C4-2B (cell line): ENCODE measurements around the gene TSPEAR.

Experiments
- H3K27ac ChIP-seq: fragments of 450-650 bp; 2 replicates; pipeline ENCODE4 v1.5.1; 2017
- ZFX ChIP-seq: fragments of 450-650 bp; IDR thresholded peaks from 2 replicates; pipeline ENCODE4 v1.6.1; 2017
- TF ChIP-seq, protein P1 (sequence below): fragments of 450-650 bp; conservative IDR thresholded peaks from 2 replicates; pipeline ENCODE4 v1.5.1; 2017; ENCODE audit warnings: mild to moderate bottlenecking

The TSPEAR gene

DNA sequence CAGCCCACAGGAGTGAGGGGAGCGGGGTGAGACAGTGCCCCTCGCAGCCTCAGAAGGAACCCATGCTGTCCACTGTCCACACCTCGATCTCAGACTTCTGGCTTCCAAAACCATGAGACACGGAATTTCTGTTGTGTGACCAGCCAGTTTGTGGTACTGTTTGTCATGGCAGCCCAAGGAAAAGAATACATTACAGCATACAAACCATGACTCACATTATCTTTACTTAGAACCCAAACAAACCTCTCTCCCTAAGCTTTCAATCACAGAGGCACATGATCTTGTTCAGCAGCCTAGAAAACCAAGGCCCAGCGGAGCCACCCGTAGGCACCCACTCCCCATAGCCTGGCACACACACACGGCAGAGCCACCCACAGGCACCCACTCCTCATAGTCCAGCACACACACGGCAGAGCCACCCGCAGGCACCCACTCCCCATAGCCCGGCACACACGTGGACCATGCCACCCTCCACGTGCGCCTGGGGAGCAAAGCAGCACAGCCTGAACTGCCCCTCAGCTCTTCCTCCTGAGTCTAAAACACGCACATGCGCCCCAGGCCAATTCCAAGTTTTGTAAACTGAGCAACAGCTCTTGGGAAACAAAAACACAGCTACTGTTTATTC is 138.3 kb downstream of the TSPEAR start:
- TF ChIP-seq, protein P1, sequence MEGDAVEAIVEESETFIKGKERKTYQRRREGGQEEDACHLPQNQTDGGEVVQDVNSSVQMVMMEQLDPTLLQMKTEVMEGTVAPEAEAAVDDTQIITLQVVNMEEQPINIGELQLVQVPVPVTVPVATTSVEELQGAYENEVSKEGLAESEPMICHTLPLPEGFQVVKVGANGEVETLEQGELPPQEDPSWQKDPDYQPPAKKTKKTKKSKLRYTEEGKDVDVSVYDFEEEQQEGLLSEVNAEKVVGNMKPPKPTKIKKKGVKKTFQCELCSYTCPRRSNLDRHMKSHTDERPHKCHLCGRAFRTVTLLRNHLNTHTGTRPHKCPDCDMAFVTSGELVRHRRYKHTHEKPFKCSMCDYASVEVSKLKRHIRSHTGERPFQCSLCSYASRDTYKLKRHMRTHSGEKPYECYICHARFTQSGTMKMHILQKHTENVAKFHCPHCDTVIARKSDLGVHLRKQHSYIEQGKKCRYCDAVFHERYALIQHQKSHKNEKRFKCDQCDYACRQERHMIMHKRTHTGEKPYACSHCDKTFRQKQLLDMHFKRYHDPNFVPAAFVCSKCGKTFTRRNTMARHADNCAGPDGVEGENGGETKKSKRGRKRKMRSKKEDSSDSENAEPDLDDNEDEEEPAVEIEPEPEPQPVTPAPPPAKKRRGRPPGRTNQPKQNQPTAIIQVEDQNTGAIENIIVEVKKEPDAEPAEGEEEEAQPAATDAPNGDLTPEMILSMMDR, result no peak
- no peak for TF ChIP-seq ZFX
- H3K27ac ChIP-seq, result no peak overlapping the region

DNA sequence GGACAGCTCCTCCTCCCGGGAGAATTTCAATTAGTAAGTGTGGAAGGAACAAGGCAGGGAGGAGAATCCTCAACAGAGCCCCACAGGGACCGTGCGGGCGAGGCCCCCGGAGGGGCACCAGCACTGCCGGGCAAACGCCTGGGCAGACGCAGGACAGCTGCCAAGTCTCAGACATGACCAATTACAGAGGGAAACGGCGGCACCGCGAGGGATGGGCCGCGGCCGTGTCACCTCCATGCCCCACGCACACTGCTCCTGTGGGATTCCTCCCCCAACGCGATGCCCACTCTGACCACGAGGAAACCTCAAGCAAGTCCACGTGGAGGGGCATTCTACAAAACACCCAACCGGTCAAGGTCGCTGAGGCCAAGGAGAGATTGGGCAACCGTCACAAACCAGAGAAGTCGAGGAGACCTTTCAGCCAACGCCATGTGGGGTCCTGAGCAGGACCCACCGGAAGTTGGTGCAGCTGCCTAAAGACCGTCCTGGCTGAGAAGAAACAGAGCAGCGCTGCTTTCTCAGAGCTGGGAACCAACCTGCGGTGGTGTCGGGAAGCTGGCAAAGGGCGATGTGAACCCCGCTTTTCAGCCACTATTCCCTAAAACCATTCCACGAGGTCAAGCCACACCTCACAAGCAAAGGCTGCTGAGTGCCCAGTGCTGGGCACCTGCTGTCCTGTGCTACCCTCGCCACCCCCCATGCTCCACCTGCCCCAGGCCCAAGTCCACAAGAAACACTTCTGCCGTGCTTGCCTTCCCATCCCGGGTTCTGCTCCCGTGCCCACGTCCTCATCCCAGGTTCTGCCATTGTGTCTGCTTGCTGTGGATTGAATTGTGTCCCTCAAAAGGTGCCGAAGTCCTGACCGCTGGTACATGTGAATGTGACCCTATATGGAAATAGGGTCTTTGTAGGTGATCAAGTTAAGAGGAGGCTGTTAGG is 139.3 kb downstream of the TSPEAR start:
- no peak for TF ChIP-seq ZFX
- TF ChIP-seq, protein P1, result no peak
- no peak overlapping the region for H3K27ac ChIP-seq

DNA sequence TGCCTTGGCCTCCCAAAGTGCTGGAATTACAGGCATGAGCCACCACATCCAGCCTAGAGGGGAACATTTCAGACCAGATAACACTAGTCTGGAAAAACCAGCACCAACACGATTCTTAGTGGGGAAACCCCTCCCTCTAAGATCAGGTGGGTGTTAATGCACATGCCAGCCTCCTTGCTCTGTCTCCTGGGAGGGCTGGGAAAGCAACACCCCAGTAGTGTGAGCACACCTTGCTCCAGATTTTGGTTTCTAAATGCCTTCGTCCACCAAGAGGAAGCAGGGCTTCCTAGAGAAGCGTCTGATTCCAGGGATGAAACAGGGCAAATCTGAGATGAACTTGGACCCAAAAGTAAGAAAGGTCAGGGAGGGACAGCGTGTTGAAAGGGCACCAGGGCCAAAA is 140.1 kb downstream of the TSPEAR start:
- TF ChIP-seq ZFX, result no peak
- TF ChIP-seq, protein P1, result no peak
- no peak overlapping the region for H3K27ac ChIP-seq

DNA sequence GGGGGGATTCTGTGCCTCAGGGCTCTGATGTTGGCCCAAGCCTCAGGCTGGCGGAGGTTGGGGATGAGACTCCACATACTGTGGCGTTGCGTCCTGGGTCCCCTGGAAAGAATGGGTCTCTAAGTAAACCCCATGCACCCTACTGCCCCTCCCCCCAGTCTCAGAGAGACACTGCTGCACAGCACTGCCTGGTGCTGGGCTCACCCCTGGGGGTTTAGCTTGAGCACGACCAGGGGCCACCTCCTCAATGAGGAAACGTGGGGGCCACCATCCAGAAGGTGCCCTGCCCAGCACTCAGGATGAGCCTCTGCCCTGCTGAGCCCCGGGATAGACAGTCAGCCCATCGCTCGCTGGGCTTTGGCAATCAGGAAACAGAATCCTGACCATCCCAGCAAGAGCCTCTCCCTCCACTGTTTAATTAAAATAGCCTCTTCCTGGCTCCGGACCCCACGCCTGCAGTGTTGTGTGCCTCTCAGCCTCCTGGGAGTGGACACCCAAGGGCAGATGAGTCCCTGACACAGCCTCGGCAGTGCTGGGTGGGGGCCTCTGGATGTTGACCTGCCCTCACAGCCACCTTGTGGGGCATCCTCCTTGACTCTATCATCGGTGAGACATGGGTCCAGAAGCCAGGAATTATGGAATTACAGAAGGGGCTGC is 141.4 kb downstream of the TSPEAR start:
- no peak overlapping the region for H3K27ac ChIP-seq
- TF ChIP-seq, protein P1, result no peak

DNA sequence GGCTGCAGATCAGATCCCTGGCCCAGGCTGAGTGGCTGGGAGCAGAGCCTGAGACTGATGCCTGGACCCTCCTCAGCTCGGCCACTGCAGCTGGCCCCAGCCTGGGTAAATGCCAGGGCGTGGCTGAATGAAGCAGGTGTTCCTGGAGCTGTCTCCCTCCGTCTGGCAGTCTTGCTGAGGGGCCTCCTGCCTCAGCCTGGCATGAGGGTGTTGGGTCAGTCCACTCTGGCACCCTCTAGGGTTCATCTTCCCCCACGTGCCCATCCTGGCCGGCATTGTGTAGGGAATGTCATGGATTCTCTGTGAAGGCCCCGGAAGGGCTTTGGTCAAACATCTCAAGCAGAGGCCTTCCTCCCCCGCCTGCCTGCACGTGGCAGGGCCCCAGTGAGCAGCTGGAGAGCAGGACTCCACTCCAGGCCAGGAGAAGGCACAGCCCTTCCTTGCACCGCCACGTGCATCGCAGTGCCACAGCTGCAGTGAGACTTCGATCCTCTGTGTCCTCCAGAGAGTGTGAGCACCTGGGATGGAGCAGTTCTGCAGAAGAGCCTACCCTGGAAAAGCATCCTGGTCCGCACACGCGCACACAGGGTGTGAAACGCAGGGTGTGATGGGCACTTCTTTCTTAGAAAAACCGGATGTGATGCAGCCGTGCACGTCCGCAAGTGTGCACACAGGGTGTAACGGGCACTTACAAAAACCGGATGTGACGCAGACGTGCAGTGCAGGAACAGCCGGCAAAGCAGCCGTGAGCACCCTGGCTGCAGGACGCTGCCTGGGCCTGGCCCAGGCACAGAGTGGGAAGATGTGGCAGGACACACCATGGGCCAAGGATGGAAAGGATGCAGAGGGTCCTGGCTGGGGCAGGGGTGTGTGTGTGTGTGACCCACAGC is 142.5 kb downstream of the TSPEAR start:
- H3K27ac ChIP-seq, result no peak overlapping the region
- TF ChIP-seq, protein P1, result no peak
- TF ChIP-seq ZFX, result no peak

DNA sequence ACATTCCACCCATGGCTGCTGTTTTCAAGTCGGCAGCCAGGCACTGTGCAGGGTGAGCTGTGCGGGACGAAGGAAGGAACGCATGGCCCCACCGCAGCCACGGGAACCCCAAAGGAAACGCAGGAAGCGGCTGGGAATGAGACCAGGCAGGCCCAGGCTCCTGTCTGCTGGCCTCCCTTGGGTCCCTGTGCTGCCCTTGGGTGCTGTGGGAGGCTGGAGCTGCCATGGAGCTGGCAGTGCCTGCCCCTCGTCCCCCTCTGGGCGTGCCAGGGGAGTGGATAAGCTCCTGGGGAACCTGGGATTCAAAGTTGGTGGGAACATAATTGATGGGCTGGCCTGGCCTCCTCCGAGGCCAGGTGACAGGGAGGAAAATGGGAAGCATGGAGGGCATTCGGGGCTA is 143.1 kb downstream of the TSPEAR start:
- TF ChIP-seq ZFX, result no peak
- TF ChIP-seq, protein P1, result no peak

More for the DNA sequence above, 143.1 kb downstream of the TSPEAR start:
- no peak overlapping the region for H3K27ac ChIP-seq
